B cell (primary cell): ENCODE results near the gene ARHGAP42. TPM values are rescaled to one million over a fixed set of nuclear protein-coding genes. Genes with fewer than 3 reads are reported as not detected.

Experiments
- ATAC-seq: fragments of 200-7000 bp; cut with Tn5 transposase; one replicate; pipeline ENCODE4 v1.10.0; 2021; ENCODE audit warnings: low read depth, mild to moderate bottlenecking, moderate number of reproducible peaks, moderate library complexity
- CTCF ChIA-PET: fragments of 350-600 bp; sonication (Branson Sonifier 250); formaldehyde crosslinking; loops from one replicate; lab custom pipeline; 2021; ENCODE audit warnings: antibody characterized with exemption, inconsistent platforms; lab: Charles Lee
- POLR2A ChIA-PET: fragments of 350-600 bp; sonication (Branson Sonifier 250); formaldehyde crosslinking; loops from one replicate; lab custom pipeline; 2021; ENCODE audit warnings: antibody characterized with exemption; lab: Charles Lee
- DNase-seq: peaks from one replicate; pipeline ENCODE4 v3.0.0; 2013
- H2AFZ ChIP-seq: 2 replicates; pipeline ENCODE4 v1.6.1; 2012; ENCODE audit warnings: mild to moderate bottlenecking, low read depth, low read length; ENCODE audit not compliant: insufficient read depth, poor library complexity, severe bottlenecking
- H3K27ac ChIP-seq, 2 donors: 1 replicate in 1 of 2; 2 replicates in 1 of 2; pipeline ENCODE4 v1.5.1; 2012 to 2013; ENCODE audit warnings: low read length in 2 of 2, mild to moderate bottlenecking in 2 of 2, moderate library complexity in 1 of 2
- H3K27me3 ChIP-seq, 4 experiments: fragments of 200-600 bp in 1 of 4; sonication (generic) in 1 of 4; replicated peaks in 1 of 4; 1 replicate in 2 of 4; 2 replicates in 2 of 4; pipeline versions ENCODE4 v1.6.1 to v1.7.0; 2013 to 2016; ENCODE audit warnings: low read length in 3 of 4, mild to moderate bottlenecking in 2 of 4, mixed read lengths in 1 of 4, moderate library complexity in 1 of 4; ENCODE audit not compliant: insufficient read depth in 4 of 4, control insufficient read depth in 3 of 4; ENCODE audit errors: control extremely low read depth in 1 of 4
- H3K36me3 ChIP-seq, 2 experiments: replicated peaks in 1 of 2; 1 replicate in 1 of 2; 2 replicates in 1 of 2; pipeline versions ENCODE4 v1.6.1 to v1.7.1; 2013; ENCODE audit warnings: low read length in 1 of 2; ENCODE audit not compliant: insufficient read depth in 2 of 2, control insufficient read depth in 1 of 2; ENCODE audit errors: control extremely low read depth in 1 of 2, extremely low read depth in 1 of 2
- H3K4me1 ChIP-seq, 2 donors: fragments of 200-600 bp in 1 of 2; sonication (generic) in 1 of 2; 1 replicate in 1 of 2; 2 replicates in 1 of 2; pipeline versions ENCODE4 v1.5.1 to v1.6.1; 2013 to 2017; ENCODE audit warnings: low read length in 2 of 2; ENCODE audit not compliant: control insufficient read depth in 2 of 2, insufficient read depth in 2 of 2
- H3K4me2 ChIP-seq: replicated peaks from 2 replicates; pipeline ENCODE3; 2012; ENCODE audit warnings: mild to moderate bottlenecking, low read depth, low read length; ENCODE audit not compliant: poor library complexity, severe bottlenecking
- H3K4me3 ChIP-seq, 5 experiments: fragments of 200-600 bp in 1 of 5; sonication (generic) in 1 of 5; 1 replicate in 3 of 5; 2 replicates in 2 of 5; pipeline versions ENCODE4 v1.5.1 to v1.7.0; 2011 to 2016; ENCODE audit warnings: low read length in 4 of 5, mild to moderate bottlenecking in 4 of 5, low read depth in 2 of 5, control low read depth in 1 of 5, moderate library complexity in 1 of 5; ENCODE audit not compliant: insufficient read depth in 1 of 5; ENCODE audit errors: control extremely low read depth in 1 of 5, extremely low read depth in 1 of 5
- H3K79me2 ChIP-seq: fragments of 200-600 bp; sonication (generic); one replicate; pipeline ENCODE4 v1.6.0; 2016; ENCODE audit warnings: low read length; ENCODE audit not compliant: control insufficient read depth, insufficient read depth
- H3K9ac ChIP-seq: fragments of 200-600 bp; sonication (generic); 2 replicates; pipeline ENCODE4 v1.6.1; 2017; ENCODE audit warnings: mild to moderate bottlenecking, low read length, moderate library complexity
- H3K9me3 ChIP-seq, 3 donors: one replicate each; pipeline versions ENCODE4 v1.6.1 to v1.7.1; 2013; ENCODE audit warnings: low read length in 2 of 3; ENCODE audit not compliant: control insufficient read depth in 2 of 3, insufficient read depth in 1 of 3; ENCODE audit errors: control extremely low read depth in 1 of 3
- H4K20me1 ChIP-seq: 2 replicates; pipeline ENCODE4 v1.6.0; 2012; ENCODE audit warnings: mild to moderate bottlenecking, low read length; ENCODE audit not compliant: insufficient read depth, control insufficient read depth, poor library complexity, severe bottlenecking
- H3K27ac Mint-ChIP-seq: one replicate; pipeline ENCODE4 v1.8.0; 2021; ENCODE audit warnings: mixed read lengths
- H3K27me3 Mint-ChIP-seq: one replicate; pipeline ENCODE4 v1.8.0; 2021; ENCODE audit warnings: mixed read lengths
- H3K4me1 Mint-ChIP-seq: one replicate; pipeline ENCODE4 v1.8.0; 2021; ENCODE audit warnings: mixed read lengths
- H3K4me3 Mint-ChIP-seq: one replicate; pipeline ENCODE4 v1.8.0; 2021; ENCODE audit warnings: mixed read lengths
- H3K9me3 Mint-ChIP-seq: one replicate; pipeline ENCODE4 v1.8.0; 2022; ENCODE audit warnings: mixed read lengths; ENCODE audit not compliant: insufficient read depth
- CTCF ChIP-seq: fragments of 200-600 bp; IDR thresholded peaks from one replicate; pipeline ENCODE4 v1.8.0; 2022; ENCODE audit warnings: antibody characterized with exemption, mild to moderate bottlenecking
- EZH2 ChIP-seq: IDR thresholded peaks from 2 replicates; pipeline ENCODE4 v1.6.1; 2012; ENCODE audit warnings: borderline replicate concordance, low read depth, mild to moderate bottlenecking, moderate library complexity, low read length; ENCODE audit not compliant: insufficient read depth, poor library complexity, severe bottlenecking
- WGBS: methylation state at CpG from one replicate; pipeline ENCODE4 v1.1.5; 2013; ENCODE audit warnings: missing lambda C conversion rate; ENCODE audit not compliant: insufficient coverage; 5-methylcytosine and 5-hydroxymethylcytosine counted together
- intact Hi-C: fragments of 100-400 bp; cut with micrococcal nuclease; formaldehyde crosslinking; loops from one replicate; pipeline ENCODE4 v1.10.0; 2022
- polyA plus RNA-seq: library from polyadenylated mRNA; depleted of rRNA; stranded (reverse); fragments of >200 nt; gene quantifications from 2 replicates; pipeline ENCODE4 v1.2.3, GENCODE V29; 2012
- total RNA-seq, 2 donors: library from RNA; stranded (reverse); fragments of 120-200 nt in 1 of 2; gene quantifications; 1 replicate in 1 of 2; 2 replicates in 1 of 2; pipeline versions ENCODE4 v1.2.3 to v1.2.4, GENCODE V29; 2013 to 2022

The ARHGAP42 gene
- total and polyA plus RNA-seq, 2 donors (not counting 1 experiment from before 2014, with no cell fraction given) = 3.8 to 4.9 TPM

- Histone ChIP-seq H3K27ac (no peak overlapping the region), H3K9me3 (no peaks in the 10 kb centered on the region), H3K27me3 (no peaks in the 10 kb centered on the region), H3K4me1 (no peaks in the 10 kb centered on the region), H3K4me2 (no peak overlapping the region), H4K20me1 (no peaks in the 10 kb centered on the region), H3K79me2 (no peaks in the 10 kb centered on the region), H3K36me3 (no peaks in the 10 kb centered on the region), H2AFZ (no peak overlapping the region), H3K9ac (no peak overlapping the region), H3K4me3 (no peak overlapping the region)
- no peak overlapping the region for H3K27ac Mint-ChIP-seq
- ChIA-PET CTCF (no interaction called here), POLR2A (no interaction called here)
- intact Hi-C loops = no loop called here
- ATAC-seq = no peak
- H3K27me3 Mint-ChIP-seq = no peaks in the 10 kb centered on the region
- H3K4me1 Mint-ChIP-seq = peaks cover 6% of the 10 kb centered on the region
- H3K4me3 Mint-ChIP-seq = no peak overlapping the region
- H3K9me3 Mint-ChIP-seq = no peaks in the 10 kb centered on the region
- no peak for DNase-seq
- TF ChIP-seq EZH2 = no peak
- no peak for TF ChIP-seq CTCF
These were observed 90.0 kb downstream of the ARHGAP42 start for GRCh38 chr11:100777103-100777502.

- POLR2A ChIA-PET = no interaction called here
- Histone ChIP-seq H3K79me2 (no peaks in the 10 kb centered on the region), H3K36me3 (no peaks in the 10 kb centered on the region), H3K27ac (no peak overlapping the region), H4K20me1 (no peaks in the 10 kb centered on the region), H2AFZ (no peak overlapping the region), H3K9me3 (no peaks in the 10 kb centered on the region), H3K4me3 (no peak overlapping the region), H3K27me3 (no peaks in the 10 kb centered on the region), H3K9ac (no peak overlapping the region), H3K4me2 (no peak overlapping the region), H3K4me1 (no peaks in the 10 kb centered on the region)
- Mint-ChIP-seq H3K27me3 (no peaks in the 10 kb centered on the region), H3K9me3 (no peaks in the 10 kb centered on the region), H3K27ac (no peak overlapping the region), H3K4me3 (no peak overlapping the region), H3K4me1 (peaks cover 6% of the 10 kb centered on the region)
- CTCF ChIA-PET = no interaction called here
- intact Hi-C loops = no loop called here
- TF ChIP-seq CTCF = no peak
- TF ChIP-seq EZH2 = no peak
- DNase-seq (no peak), ATAC-seq (no peak)
- 83% methylated on average over 1 of the region's 2 CpGs for WGBS
These were observed 90.6 kb downstream of the ARHGAP42 start for GRCh38 chr11:100777736-100778135.
